ENCODE measurements around the gene PPP1R15A. TPM values are rescaled to one million over a fixed set of nuclear protein-coding genes. Genes with fewer than 3 reads are reported as not detected.

Gene PPP1R15A
- polyA plus RNA-seq, 1 donor (not counting 4 experiments of a cell fraction or from before 2014, with no cell fraction given) = 36.6 TPM

DNA sequence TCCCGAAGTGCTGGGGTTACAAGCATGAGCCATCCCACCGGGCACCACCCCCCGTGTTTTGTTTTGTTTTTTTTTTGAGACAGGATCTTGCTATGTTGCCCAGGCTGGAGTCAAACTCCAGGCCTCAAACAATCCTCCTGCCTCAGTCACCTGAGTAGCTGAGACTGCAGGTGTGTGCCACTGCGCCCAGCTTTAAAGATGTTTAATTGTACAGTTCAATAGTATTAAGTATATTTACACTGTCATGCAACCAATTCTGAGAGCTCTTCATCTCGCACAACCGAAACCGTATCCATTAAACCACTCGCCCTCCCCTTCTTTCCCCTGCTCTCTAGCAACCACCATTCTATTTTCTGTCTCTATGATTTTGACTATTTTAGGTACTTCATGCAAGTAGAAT lies 43.5 kb downstream of the PPP1R15A start:
- Histone ChIP-seq H3K27ac (ENCODE audit: control insufficient read depth, insufficient read depth, low read length) (no peak overlapping the region), H4K20me1 (ENCODE audit: control insufficient read depth, extremely low read depth, insufficient read depth, low read length) (no peaks in the 10 kb centered on the region), H3K4me2 (ENCODE audit: control insufficient read depth, extremely low read depth, insufficient read depth, low read depth, low read length) (no peak overlapping the region), H3K36me3 (ENCODE audit: control insufficient read depth in 2 of 2, extremely low read depth in 1 of 2, insufficient read depth in 2 of 2, low read length in 2 of 2) (peaks cover 22 to 33% of the 10 kb centered on the region in 2 experiments), H3K4me1 (ENCODE audit: control insufficient read depth, extremely low read depth, insufficient read depth, low read length) (no peaks in the 10 kb centered on the region), H3K27me3 (ENCODE audit: control insufficient read depth, extremely low read depth, insufficient read depth, low read length) (no peaks in the 10 kb centered on the region), H2AFZ (ENCODE audit: control insufficient read depth, low read length) (no peak overlapping the region), H3K4me3 (ENCODE audit: control insufficient read depth in 2 of 3, extremely low read depth in 1 of 3, insufficient read depth in 2 of 3, low read depth in 1 of 3, low read length in 3 of 3) (no peak overlapping the region), H3K9me1 (ENCODE audit: control insufficient read depth, extremely low read depth, insufficient read depth, low read length) (no peaks in the 10 kb centered on the region), H3K79me2 (ENCODE audit: control insufficient read depth, insufficient read depth, low read length) (no peaks in the 10 kb centered on the region), H3K9ac (ENCODE audit: control insufficient read depth, extremely low read depth, insufficient read depth, low read length) (no peak overlapping the region), H3K9me3 (ENCODE audit: control insufficient read depth, low read depth, low read length) (no peaks in the 10 kb centered on the region)
- TF ChIP-seq EZH2 (IDR thresholded peaks at IDR 0.05; ENCODE audit: low read length) = no peak
- TF ChIP-seq, protein P1, sequence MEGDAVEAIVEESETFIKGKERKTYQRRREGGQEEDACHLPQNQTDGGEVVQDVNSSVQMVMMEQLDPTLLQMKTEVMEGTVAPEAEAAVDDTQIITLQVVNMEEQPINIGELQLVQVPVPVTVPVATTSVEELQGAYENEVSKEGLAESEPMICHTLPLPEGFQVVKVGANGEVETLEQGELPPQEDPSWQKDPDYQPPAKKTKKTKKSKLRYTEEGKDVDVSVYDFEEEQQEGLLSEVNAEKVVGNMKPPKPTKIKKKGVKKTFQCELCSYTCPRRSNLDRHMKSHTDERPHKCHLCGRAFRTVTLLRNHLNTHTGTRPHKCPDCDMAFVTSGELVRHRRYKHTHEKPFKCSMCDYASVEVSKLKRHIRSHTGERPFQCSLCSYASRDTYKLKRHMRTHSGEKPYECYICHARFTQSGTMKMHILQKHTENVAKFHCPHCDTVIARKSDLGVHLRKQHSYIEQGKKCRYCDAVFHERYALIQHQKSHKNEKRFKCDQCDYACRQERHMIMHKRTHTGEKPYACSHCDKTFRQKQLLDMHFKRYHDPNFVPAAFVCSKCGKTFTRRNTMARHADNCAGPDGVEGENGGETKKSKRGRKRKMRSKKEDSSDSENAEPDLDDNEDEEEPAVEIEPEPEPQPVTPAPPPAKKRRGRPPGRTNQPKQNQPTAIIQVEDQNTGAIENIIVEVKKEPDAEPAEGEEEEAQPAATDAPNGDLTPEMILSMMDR (optimal IDR thresholded peaks at IDR 0.05 in 1 of 3, IDR thresholded peaks at IDR 0.05 in 1 of 3, conservative IDR thresholded peaks at IDR 0.05 in 1 of 3; ENCODE audit: extremely low read depth in 1 of 3, insufficient read depth in 2 of 3, low read length in 3 of 3) = no peak
- FAIRE-seq = no peak
- DNase-seq (ENCODE audit: low read depth, low spot score) = no peak
- dilution Hi-C loops (cut with MboI; ENCODE audit: extremely low pct_ligation_motif_present, low sequenced_read_pairs) = no loop called here

DNA sequence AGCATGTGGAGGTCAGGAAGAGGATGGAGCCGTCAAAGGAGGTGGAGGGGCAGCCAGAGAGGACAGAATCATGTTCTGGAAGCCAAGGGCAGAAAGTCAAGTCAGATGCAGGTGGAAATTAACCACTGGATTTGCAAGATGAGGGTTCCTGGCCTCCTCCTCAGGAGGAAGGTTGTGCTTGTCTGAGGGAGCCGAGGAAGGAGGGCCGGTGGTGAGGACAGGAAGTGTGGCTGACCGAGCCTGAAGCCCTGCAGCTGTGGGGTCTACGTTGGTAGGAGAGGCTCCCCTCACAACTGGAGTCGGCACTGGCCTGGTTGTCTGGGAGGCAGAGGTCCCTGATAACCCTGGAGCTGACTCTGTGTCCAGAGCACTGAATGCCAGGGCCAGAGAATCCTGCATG lies 45.9 kb downstream of the PPP1R15A start:
- DNase-seq (ENCODE audit: low read depth, low spot score) (no peak), FAIRE-seq (no peak)
- H3K27me3 ChIP-seq (ENCODE audit: control insufficient read depth, extremely low read depth, insufficient read depth, low read length) = no peaks in the 10 kb centered on the region
- peaks cover 17 to 32% of the 10 kb centered on the region in 2 experiments for H3K36me3 ChIP-seq (ENCODE audit: control insufficient read depth in 2 of 2, extremely low read depth in 1 of 2, insufficient read depth in 2 of 2, low read length in 2 of 2)
- H3K79me2 ChIP-seq (ENCODE audit: control insufficient read depth, insufficient read depth, low read length) = no peaks in the 10 kb centered on the region
- no peaks in the 10 kb centered on the region for H3K9me1 ChIP-seq (ENCODE audit: control insufficient read depth, extremely low read depth, insufficient read depth, low read length)
- TF ChIP-seq, protein P1 (optimal IDR thresholded peaks at IDR 0.05 in 1 of 3, IDR thresholded peaks at IDR 0.05 in 1 of 3, conservative IDR thresholded peaks at IDR 0.05 in 1 of 3; ENCODE audit: extremely low read depth in 1 of 3, insufficient read depth in 2 of 3, low read length in 3 of 3) = no peak
- TF ChIP-seq EZH2 (IDR thresholded peaks at IDR 0.05; ENCODE audit: low read length) = no peak
- H3K4me1 ChIP-seq (ENCODE audit: control insufficient read depth, extremely low read depth, insufficient read depth, low read length) = no peaks in the 10 kb centered on the region
- dilution Hi-C loops (cut with MboI; ENCODE audit: extremely low pct_ligation_motif_present, low sequenced_read_pairs) = no loop called here
- no peak overlapping the region for H3K4me2 ChIP-seq (ENCODE audit: control insufficient read depth, extremely low read depth, insufficient read depth, low read depth, low read length)
- no peak overlapping the region for H3K9ac ChIP-seq (ENCODE audit: control insufficient read depth, extremely low read depth, insufficient read depth, low read length)
- H3K27ac ChIP-seq (ENCODE audit: control insufficient read depth, insufficient read depth, low read length) = no peak overlapping the region
- H3K4me3 ChIP-seq (ENCODE audit: control insufficient read depth in 2 of 3, extremely low read depth in 1 of 3, insufficient read depth in 2 of 3, low read depth in 1 of 3, low read length in 3 of 3) = no peak overlapping the region
- no peaks in the 10 kb centered on the region for H4K20me1 ChIP-seq (ENCODE audit: control insufficient read depth, extremely low read depth, insufficient read depth, low read length)
- H3K9me3 ChIP-seq (ENCODE audit: control insufficient read depth, low read depth, low read length) = no peaks in the 10 kb centered on the region
- no peak overlapping the region for H2AFZ ChIP-seq (ENCODE audit: control insufficient read depth, low read length)
